T-helper 1 cell treated with Interleukin-12 subunit alpha and Interleukin-12 subunit beta and Interleukin-4 antibody, amounts not matched to agents 30 μg/mL and 1 μg/mL, for 36 hours (primary cell): Measurements from ENCODE around the gene CLDN1.

Experiments
- H3K27ac Mint-ChIP-seq: one replicate; pipeline ENCODE4 v1.8.0; 2021; ENCODE audit warnings: mild to moderate bottlenecking, mixed read lengths
- H3K27me3 Mint-ChIP-seq: one replicate; pipeline ENCODE4 v1.8.0; 2021; ENCODE audit warnings: low read depth, mixed read lengths
- H3K36me3 Mint-ChIP-seq: one replicate; pipeline ENCODE4 v1.8.0; 2021; ENCODE audit warnings: low read depth, mixed read lengths
- H3K4me1 Mint-ChIP-seq: one replicate; pipeline ENCODE4 v1.8.0; 2021; ENCODE audit warnings: low read depth, mixed read lengths
- H3K4me3 Mint-ChIP-seq: one replicate; pipeline ENCODE4 v1.8.0; 2021; ENCODE audit warnings: mild to moderate bottlenecking, moderate library complexity, mixed read lengths
- H3K9me3 Mint-ChIP-seq: one replicate; pipeline ENCODE4 v1.8.0; 2021; ENCODE audit warnings: mixed read lengths

Gene CLDN1

GRCh38 chr3:190345027-190345821 is 23.0 kb upstream of the CLDN1 start:
- Mint-ChIP-seq H3K9me3 (no peaks in the 10 kb centered on the region), H3K4me1 (no peaks in the 10 kb centered on the region), H3K27ac (no peak overlapping the region), H3K4me3 (no peak overlapping the region), H3K36me3 (no peaks in the 10 kb centered on the region), H3K27me3 (no peaks in the 10 kb centered on the region)

DNA sequence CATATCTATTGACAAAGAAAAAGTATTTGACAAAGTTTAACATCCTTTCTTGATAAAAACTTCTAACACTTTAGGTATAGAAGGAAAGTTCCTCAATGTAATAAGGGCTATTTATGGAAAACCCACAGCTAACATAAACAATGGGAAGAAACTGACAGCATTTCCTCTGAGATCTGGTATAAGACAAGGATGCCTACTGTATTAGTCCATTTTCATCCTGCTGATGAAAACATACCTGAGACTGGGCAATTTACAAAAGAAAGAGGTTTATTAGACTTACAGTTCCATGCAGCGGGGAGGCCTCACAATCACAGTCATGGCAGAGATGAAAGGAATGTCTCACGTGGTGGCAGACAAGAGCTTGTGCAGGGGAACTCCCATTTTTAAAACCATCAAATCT is 17.8 kb upstream of the CLDN1 start:
- no peak overlapping the region for H3K27ac Mint-ChIP-seq
- H3K4me1 Mint-ChIP-seq: peaks cover 4% of the 10 kb centered on the region
- H3K4me3 Mint-ChIP-seq: no peak overlapping the region
- no peaks in the 10 kb centered on the region for H3K36me3 Mint-ChIP-seq
- no peaks in the 10 kb centered on the region for H3K27me3 Mint-ChIP-seq
- H3K9me3 Mint-ChIP-seq: no peaks in the 10 kb centered on the region

DNA sequence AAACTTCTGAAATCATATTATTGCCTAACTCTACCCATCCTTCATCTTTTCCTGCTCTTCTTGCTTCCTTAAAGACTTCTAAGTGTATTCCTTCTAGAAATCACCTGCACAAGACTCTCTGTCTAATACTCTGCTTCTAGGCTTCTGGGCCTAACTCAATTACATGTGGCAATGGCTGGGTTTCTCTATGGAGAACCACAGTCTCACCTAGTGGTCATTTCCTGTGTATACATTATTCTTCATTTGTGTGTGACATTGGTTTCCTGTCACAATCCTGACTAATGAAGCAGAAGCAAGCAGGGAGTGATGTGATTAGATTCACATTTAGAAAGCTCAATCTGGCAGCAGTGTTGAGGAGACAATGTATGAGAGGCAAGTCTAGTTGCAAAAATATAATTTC is 16.9 kb upstream of the CLDN1 start:
- Mint-ChIP-seq H3K4me3 (no peak overlapping the region), H3K27ac (no peak overlapping the region), H3K4me1 (peaks cover 4% of the 10 kb centered on the region), H3K9me3 (no peaks in the 10 kb centered on the region), H3K27me3 (no peaks in the 10 kb centered on the region), H3K36me3 (no peaks in the 10 kb centered on the region)

DNA sequence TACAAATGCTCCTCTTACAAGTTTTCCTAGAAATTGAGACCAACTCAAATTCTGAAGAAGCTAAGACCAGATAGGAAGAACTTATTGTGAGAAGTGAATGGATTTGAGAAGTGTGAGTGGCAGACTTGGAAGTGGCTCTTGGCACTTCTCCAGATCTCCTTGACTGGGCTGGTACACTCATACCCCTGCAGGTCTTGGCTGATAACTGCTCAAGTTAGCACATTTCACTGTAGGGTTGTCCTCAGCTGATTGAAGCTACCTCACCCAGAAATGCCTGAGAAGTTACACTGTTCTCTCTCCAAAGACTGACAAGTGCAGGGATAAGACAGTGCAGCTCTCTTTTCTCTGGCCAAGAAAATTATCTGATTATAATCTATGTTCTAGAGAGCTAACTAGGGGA is 16.5 kb upstream of the CLDN1 start:
- Mint-ChIP-seq H3K36me3 (no peaks in the 10 kb centered on the region), H3K4me1 (peaks cover 4% of the 10 kb centered on the region), H3K27ac (no peak overlapping the region), H3K4me3 (no peak overlapping the region), H3K27me3 (no peaks in the 10 kb centered on the region), H3K9me3 (no peaks in the 10 kb centered on the region)

DNA sequence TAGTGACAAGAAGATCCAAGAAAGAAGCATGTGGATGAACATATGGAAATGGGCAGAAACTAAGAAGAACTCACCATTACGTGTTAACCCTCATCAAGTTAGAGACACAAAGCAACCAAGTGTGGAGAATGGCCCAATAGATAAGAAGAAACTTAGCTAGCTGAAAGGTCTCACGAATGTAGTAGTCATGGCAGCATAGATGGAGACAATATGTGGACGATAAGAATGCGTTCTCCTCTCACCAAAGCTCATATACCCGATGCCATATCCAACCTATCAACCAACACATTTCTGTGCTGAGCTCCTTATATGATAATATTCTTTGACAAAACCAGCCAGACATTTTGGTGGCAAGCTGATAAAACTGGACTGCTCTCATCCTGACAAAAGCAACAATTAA is 15.1 kb upstream of the CLDN1 start:
- Mint-ChIP-seq H3K4me1 (peaks cover 4% of the 10 kb centered on the region), H3K27ac (no peak overlapping the region), H3K27me3 (no peaks in the 10 kb centered on the region), H3K9me3 (no peaks in the 10 kb centered on the region), H3K4me3 (no peak overlapping the region), H3K36me3 (no peaks in the 10 kb centered on the region)

GRCh38 chr3:190336516-190337189 is 14.4 kb upstream of the CLDN1 start:
- Mint-ChIP-seq H3K9me3 (no peaks in the 10 kb centered on the region), H3K4me1 (peaks cover 4% of the 10 kb centered on the region), H3K36me3 (no peaks in the 10 kb centered on the region), H3K27me3 (no peaks in the 10 kb centered on the region), H3K27ac (no peak overlapping the region), H3K4me3 (no peak overlapping the region)

DNA sequence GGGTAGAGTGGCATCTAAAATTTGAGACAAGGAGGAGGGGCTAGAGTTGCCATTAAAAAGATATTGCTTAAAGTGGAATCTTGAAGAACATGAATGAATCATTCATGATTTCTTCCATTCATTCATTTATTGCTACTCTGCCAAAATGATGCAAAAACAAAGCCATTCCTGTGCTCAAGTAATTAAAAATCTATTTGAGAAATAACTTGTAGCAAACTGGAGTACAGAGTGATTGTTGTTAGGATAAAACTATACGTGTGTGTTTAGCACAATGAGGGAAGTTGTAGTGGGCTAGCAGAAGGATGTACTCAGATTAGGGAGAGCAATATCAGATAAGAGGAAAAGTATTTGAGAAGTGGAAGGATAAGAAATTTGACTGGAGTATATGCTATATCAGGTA is 11.7 kb upstream of the CLDN1 start:
- Mint-ChIP-seq H3K36me3 (no peaks in the 10 kb centered on the region), H3K4me1 (no peaks in the 10 kb centered on the region), H3K27me3 (peaks cover 3% of the 10 kb centered on the region), H3K9me3 (no peaks in the 10 kb centered on the region), H3K4me3 (no peak overlapping the region), H3K27ac (no peak overlapping the region)

GRCh38 chr3:190330936-190331734 is 8.9 kb upstream of the CLDN1 start:
- Mint-ChIP-seq H3K9me3 (no peaks in the 10 kb centered on the region), H3K4me3 (no peak overlapping the region), H3K27me3 (peaks cover 6% of the 10 kb centered on the region), H3K27ac (no peak overlapping the region), H3K4me1 (no peaks in the 10 kb centered on the region), H3K36me3 (no peaks in the 10 kb centered on the region)

DNA sequence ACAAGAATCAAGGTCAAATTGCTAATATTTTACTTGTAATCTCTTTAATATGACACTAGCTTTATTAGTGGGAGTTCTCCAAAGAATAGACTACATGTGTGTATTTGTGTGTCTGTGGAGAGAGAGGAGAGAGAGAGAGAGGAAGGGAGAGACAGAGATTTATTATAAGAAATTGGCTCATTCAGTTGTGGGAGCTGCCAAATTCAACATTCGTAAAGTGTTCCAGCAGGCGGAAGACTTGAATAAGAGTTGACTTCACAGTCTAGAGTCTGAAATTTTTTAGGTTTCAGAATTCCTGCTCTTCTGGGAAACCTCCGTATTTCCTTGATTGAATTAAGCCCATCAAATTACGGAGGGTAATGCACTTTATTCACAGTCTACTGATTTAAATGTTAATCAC is 4.7 kb upstream of the CLDN1 start:
- no peaks in the 10 kb centered on the region for H3K9me3 Mint-ChIP-seq
- no peaks in the 10 kb centered on the region for H3K36me3 Mint-ChIP-seq
- H3K4me3 Mint-ChIP-seq: no peak overlapping the region
- peaks cover 20% of the 10 kb centered on the region for H3K27me3 Mint-ChIP-seq
- H3K27ac Mint-ChIP-seq: no peak overlapping the region
- H3K4me1 Mint-ChIP-seq: peaks cover 7% of the 10 kb centered on the region

GRCh38 chr3:190326361-190326760 is 4.1 kb upstream of the CLDN1 start:
- H3K36me3 Mint-ChIP-seq: no peaks in the 10 kb centered on the region
- H3K27me3 Mint-ChIP-seq: peaks cover 26% of the 10 kb centered on the region
- no peak overlapping the region for H3K27ac Mint-ChIP-seq
- H3K9me3 Mint-ChIP-seq: no peaks in the 10 kb centered on the region
- peaks cover 9% of the 10 kb centered on the region for H3K4me1 Mint-ChIP-seq
- no peak overlapping the region for H3K4me3 Mint-ChIP-seq

GRCh38 chr3:190325923-190326322 is 3.7 kb upstream of the CLDN1 start:
- Mint-ChIP-seq H3K9me3 (no peaks in the 10 kb centered on the region), H3K27ac (no peak overlapping the region), H3K36me3 (no peaks in the 10 kb centered on the region), H3K4me3 (no peak overlapping the region), H3K4me1 (peaks cover 9% of the 10 kb centered on the region), H3K27me3 (peaks cover 30% of the 10 kb centered on the region)

DNA sequence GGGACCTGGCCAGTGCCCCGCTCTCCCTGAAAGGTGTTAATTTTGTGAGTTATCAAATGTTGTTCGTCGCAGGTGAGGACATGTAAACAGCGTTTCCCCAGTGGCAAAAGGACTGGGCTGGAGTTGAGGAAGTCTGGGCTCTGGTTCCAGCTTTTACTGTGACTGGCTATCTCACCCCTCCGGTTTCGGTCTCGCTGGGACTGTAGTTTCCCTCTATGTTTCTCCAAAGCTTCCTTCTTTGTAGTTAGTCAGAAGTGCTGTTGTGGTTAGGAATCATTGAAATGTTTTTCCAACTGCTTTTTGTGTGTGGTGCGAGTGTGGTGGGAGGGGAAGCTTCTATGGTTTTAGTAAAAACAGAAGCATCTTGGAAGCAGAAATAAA is 990 bp upstream of the CLDN1 start:
- Mint-ChIP-seq H3K27me3 (peaks cover 26% of the 10 kb centered on the region), H3K9me3 (no peaks in the 10 kb centered on the region), H3K4me3 (peak overlapping the region; percentile 47), H3K4me1 (peaks cover 9% of the 10 kb centered on the region), H3K36me3 (no peaks in the 10 kb centered on the region), H3K27ac (no peak overlapping the region)

DNA sequence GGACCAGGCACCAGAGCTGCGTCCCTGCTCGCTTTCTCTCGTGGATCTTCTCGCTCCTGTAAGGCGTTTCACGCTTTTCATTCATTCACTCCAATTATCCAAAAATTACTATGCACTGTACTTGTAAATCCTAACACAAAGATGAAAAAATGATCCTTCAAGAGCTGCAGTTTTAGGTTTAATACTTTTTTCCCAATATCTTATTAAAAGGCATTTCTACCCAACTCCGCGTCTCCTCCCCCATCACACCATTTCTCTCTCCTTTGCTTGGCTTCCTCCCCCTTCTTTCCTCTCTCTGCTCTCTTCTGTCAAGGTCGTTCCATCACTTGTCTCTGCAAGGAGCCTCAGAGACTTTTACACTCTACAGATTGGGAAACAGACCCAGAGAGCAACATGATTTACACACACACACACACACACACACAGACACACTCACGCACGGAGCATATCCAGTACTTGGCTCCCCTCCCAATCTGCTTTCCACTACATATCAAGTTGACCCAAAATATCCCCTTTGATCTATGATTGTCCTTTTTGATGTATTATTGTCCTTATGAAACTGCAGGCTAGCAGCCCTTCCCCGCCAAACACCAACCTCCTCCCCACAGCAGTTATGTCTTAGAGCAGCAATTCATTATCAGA is 479 bp upstream of the CLDN1 start:
- Mint-ChIP-seq H3K4me1 (peaks cover 9% of the 10 kb centered on the region), H3K9me3 (no peaks in the 10 kb centered on the region), H3K27me3 (peaks cover 26% of the 10 kb centered on the region), H3K4me3 (peak overlapping the region; percentile 47), H3K36me3 (no peaks in the 10 kb centered on the region), H3K27ac (no peak overlapping the region)

DNA sequence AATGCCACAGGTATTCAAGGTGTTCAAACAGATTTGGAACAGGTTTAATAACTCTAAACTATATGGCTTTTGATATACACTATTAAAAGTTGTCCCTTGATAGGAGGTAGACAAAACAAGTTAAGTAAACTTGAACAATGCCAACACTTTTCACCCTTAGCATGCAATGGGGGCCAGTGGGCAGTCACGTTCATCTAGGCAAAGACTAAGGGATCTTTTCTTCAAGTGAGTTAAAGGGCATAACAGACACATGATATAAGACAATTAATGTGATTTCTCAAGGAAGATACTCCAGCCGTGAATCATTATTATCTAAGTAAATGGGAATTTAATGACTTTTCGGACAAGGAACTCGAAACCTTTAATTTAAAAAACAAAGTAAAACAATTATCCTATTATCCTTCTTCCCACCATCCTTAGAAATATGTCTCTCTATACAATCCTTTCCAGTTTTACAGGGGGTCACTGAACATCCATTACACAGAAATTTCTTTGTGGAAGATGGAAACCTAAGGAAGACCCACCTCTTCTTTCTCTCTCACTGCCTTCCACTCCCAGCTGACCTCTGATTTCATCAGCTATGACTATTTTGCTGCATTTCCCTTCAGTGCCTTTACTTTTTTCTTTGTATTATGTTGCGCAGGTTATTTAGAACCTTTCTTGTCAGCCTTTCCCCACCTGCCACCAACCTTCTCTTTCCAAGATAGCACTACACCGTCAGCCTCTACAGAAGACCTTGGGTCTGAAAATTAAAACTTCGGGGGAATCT is 1.5 kb downstream of the CLDN1 start:
- Mint-ChIP-seq H3K9me3 (no peaks in the 10 kb centered on the region), H3K4me1 (peaks cover 9% of the 10 kb centered on the region), H3K4me3 (no peak overlapping the region), H3K27me3 (peaks cover 26% of the 10 kb centered on the region), H3K36me3 (no peaks in the 10 kb centered on the region), H3K27ac (no peak overlapping the region)
